ENCODE data around the gene GFPT2. TPM values are rescaled to one million over a fixed set of nuclear protein-coding genes. Genes with fewer than 3 reads are reported as not detected.

The GFPT2 gene
- total RNA-seq, 1 experiment from 2014 or later = 0.82 TPM

DNA sequence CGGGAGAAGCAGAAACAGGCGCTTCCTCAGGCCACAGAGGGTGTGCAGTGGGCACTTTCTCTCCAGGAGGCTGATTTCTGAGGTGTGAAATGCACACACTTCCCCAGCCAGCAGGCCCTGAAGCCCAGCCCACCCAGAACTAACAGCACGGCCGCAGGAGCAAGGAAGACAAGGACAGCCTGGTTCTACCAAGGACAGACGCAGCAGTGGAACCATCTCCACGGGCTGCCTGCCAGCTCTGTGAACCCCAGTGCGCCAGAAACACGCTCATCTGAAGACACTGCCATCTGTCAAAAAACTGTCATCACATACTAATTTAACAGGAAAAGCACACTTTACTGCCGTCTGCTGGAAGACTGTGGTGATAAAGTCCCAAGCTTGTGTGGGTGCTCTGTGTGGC, 102.0 kb downstream of the GFPT2 start:
- intact Hi-C loops (cut with micrococcal nuclease; ENCODE audit: unreplicated experiment) = no loop called here
- H3K4me3 ChIP-seq (ENCODE audit: low read depth, low read length, poor library complexity, severe bottlenecking) = no peak overlapping the region
- CTCF ChIA-PET = no interaction called here
- no TSS peak for BruUV-seq (replicated peaks)
- no peaks in the 10 kb centered on the region for H3K36me3 ChIP-seq (ENCODE audit: insufficient read depth, low read length, poor library complexity, severe bottlenecking)
- peaks cover 25% of the 10 kb centered on the region for H3K9me3 ChIP-seq (ENCODE audit: low read depth, low read length, poor library complexity, severe bottlenecking)
- no peak for DNase-seq (ENCODE audit: low spot score)
- no peaks in the 10 kb centered on the region for H3K27me3 ChIP-seq (replicated peaks; ENCODE audit: insufficient read depth, low read depth, low read length, poor library complexity)
- POLR2A ChIA-PET (ENCODE audit: low non-redundant PET) = no interaction called here
- no peaks in the 10 kb centered on the region for H3K4me1 ChIP-seq (ENCODE audit: insufficient read depth, low read length, poor library complexity, severe bottlenecking)
- H3K27ac ChIP-seq (ENCODE audit: low read depth, low read length, poor library complexity, severe bottlenecking) = no peak overlapping the region
- no peak for TF ChIP-seq EZH2 (IDR thresholded peaks at IDR 0.05; ENCODE audit: borderline replicate concordance, low read depth, low read length, poor library complexity, severe bottlenecking)
- TF ChIP-seq, protein P1, sequence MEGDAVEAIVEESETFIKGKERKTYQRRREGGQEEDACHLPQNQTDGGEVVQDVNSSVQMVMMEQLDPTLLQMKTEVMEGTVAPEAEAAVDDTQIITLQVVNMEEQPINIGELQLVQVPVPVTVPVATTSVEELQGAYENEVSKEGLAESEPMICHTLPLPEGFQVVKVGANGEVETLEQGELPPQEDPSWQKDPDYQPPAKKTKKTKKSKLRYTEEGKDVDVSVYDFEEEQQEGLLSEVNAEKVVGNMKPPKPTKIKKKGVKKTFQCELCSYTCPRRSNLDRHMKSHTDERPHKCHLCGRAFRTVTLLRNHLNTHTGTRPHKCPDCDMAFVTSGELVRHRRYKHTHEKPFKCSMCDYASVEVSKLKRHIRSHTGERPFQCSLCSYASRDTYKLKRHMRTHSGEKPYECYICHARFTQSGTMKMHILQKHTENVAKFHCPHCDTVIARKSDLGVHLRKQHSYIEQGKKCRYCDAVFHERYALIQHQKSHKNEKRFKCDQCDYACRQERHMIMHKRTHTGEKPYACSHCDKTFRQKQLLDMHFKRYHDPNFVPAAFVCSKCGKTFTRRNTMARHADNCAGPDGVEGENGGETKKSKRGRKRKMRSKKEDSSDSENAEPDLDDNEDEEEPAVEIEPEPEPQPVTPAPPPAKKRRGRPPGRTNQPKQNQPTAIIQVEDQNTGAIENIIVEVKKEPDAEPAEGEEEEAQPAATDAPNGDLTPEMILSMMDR (conservative IDR thresholded peaks at IDR 0.05; ENCODE audit: low read depth, low read length) = no peak

Other genes starting within 250 kb of the GFPT2 start
- gene RASGEF1C, start 144.1 kb downstream of the GFPT2 start, total RNA-seq (2021) = not detected in 2 replicates
- 31.3 and 34.4 TPM in 2 replicates for gene MAPK9, start 61.3 kb downstream of the GFPT2 start, total RNA-seq (2021)
- 60.9 and 61.6 TPM in 2 replicates for gene CNOT6, start 141.0 kb upstream of the GFPT2 start, total RNA-seq (2021)
- gene SCGB3A1, start 238.2 kb upstream of the GFPT2 start, total RNA-seq (2021) = not detected in 2 replicates

Data from A673 (cell line).